ENCODE measurements around the gene FAM89A. TPM values are rescaled to one million over a fixed set of nuclear protein-coding genes. Genes with fewer than 3 reads are reported as not detected.

Gene FAM89A
- total RNA-seq, 1 donor from 2014 or later, result 11.8 TPM

GRCh38 chr1:231019711-231020110 lies 20.3 kb downstream of the FAM89A start:
- H3K4me1 Mint-ChIP-seq, result no peaks in the 10 kb centered on the region
- no peak overlapping the region for H3K4me3 Mint-ChIP-seq
- H3K27me3 Mint-ChIP-seq (ENCODE audit: low read depth), result no peaks in the 10 kb centered on the region
- peaks cover 20% of the 10 kb centered on the region for H3K36me3 Mint-ChIP-seq
- TF ChIP-seq, protein P1, sequence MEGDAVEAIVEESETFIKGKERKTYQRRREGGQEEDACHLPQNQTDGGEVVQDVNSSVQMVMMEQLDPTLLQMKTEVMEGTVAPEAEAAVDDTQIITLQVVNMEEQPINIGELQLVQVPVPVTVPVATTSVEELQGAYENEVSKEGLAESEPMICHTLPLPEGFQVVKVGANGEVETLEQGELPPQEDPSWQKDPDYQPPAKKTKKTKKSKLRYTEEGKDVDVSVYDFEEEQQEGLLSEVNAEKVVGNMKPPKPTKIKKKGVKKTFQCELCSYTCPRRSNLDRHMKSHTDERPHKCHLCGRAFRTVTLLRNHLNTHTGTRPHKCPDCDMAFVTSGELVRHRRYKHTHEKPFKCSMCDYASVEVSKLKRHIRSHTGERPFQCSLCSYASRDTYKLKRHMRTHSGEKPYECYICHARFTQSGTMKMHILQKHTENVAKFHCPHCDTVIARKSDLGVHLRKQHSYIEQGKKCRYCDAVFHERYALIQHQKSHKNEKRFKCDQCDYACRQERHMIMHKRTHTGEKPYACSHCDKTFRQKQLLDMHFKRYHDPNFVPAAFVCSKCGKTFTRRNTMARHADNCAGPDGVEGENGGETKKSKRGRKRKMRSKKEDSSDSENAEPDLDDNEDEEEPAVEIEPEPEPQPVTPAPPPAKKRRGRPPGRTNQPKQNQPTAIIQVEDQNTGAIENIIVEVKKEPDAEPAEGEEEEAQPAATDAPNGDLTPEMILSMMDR (IDR thresholded peaks at IDR 0.05; ENCODE audit: unreplicated experiment), result no peak
- no peak for DNase-seq (ENCODE audit: low spot score in 2 of 2, unreplicated experiment in 2 of 2)
- no peak overlapping the region for H3K27ac Mint-ChIP-seq
- no peaks in the 10 kb centered on the region for H3K9me3 Mint-ChIP-seq

DNA sequence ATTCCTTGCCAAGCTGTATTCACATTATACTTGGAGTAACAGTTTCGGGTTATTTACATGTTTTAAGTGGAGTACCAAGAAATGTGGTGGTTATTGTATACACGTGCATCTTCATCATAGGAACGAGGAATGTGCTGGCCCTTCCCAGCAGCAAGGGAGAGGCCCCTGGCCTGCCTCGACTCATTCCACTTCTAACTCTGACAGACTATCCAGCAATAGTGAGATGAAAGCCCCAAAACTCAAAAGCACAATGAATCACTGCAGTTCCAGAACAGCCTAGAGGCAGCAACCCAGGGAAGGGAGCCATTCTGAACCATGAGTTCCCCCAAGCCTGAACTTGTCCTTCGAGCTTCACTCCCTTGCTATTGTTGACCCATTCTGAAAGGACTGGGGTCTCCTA lies 23.1 kb downstream of the FAM89A start:
- Mint-ChIP-seq H3K27ac (no peak overlapping the region), H3K27me3 (ENCODE audit: low read depth) (no peaks in the 10 kb centered on the region), H3K4me1 (no peaks in the 10 kb centered on the region), H3K36me3 (peaks cover 17% of the 10 kb centered on the region), H3K9me3 (no peaks in the 10 kb centered on the region), H3K4me3 (no peak overlapping the region)
- no peak for DNase-seq (ENCODE audit: low spot score in 2 of 2, unreplicated experiment in 2 of 2)
- TF ChIP-seq, protein P1 (IDR thresholded peaks at IDR 0.05; ENCODE audit: unreplicated experiment), result no peak

- peaks cover 11% of the 10 kb centered on the region for H3K36me3 Mint-ChIP-seq
- TF ChIP-seq, protein P1 (IDR thresholded peaks at IDR 0.05; ENCODE audit: unreplicated experiment), result no peak
- no peaks in the 10 kb centered on the region for H3K27me3 Mint-ChIP-seq (ENCODE audit: low read depth)
- H3K4me1 Mint-ChIP-seq, result no peaks in the 10 kb centered on the region
- H3K4me3 Mint-ChIP-seq, result no peak overlapping the region
- no peak for DNase-seq (ENCODE audit: low spot score in 2 of 2, unreplicated experiment in 2 of 2)
- H3K9me3 Mint-ChIP-seq, result no peaks in the 10 kb centered on the region
- no peak overlapping the region for H3K27ac Mint-ChIP-seq
Measured at GRCh38 chr1:231016234-231016633, 23.8 kb downstream of the FAM89A start.

DNA sequence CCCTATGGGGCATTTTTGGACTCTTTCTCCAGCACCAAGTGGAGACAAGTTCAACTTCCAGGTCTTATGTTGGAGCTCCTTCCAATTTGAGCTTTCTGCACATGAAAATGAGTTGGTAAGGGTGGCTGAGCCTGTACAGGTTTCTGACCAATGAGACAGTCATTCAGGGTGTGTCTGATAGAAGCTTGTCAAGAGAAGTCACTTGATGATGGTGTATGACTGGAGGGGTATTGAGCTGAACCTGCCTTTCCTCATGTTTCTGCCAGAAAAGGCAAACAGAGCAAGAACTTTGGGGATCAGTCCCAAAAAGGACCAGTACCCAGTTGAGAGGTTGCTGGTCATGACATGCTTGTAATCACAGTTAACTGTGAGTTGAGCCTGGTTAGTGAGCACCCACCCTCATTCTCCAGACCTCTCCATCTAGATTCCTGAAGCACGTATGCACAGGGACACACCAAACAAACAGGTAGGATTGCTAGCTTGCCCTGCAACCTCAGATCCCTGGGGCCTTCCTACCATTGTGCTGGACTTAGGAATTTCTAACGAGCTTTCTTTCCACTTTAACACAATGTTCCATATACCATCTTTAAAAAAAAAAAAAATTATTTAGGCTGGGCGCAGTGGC lies 26.6 kb downstream of the FAM89A start:
- Mint-ChIP-seq H3K4me1 (no peaks in the 10 kb centered on the region), H3K36me3 (peaks cover 5% of the 10 kb centered on the region), H3K27me3 (ENCODE audit: low read depth) (no peaks in the 10 kb centered on the region), H3K9me3 (no peaks in the 10 kb centered on the region), H3K27ac (no peak overlapping the region), H3K4me3 (no peak overlapping the region)
- TF ChIP-seq, protein P1 (IDR thresholded peaks at IDR 0.05; ENCODE audit: unreplicated experiment), result no peak
- DNase-seq (ENCODE audit: low spot score in 2 of 2, unreplicated experiment in 2 of 2), result no peak

GRCh38 chr1:231011963-231012362 lies 28.1 kb downstream of the FAM89A start:
- peaks cover 8% of the 10 kb centered on the region for H3K9me3 Mint-ChIP-seq

More at GRCh38 chr1:231011963-231012362, 28.1 kb downstream of the FAM89A start:
- H3K4me3 Mint-ChIP-seq, result no peak overlapping the region
- DNase-seq (ENCODE audit: low spot score in 2 of 2, unreplicated experiment in 2 of 2), result no peak
- H3K4me1 Mint-ChIP-seq, result no peaks in the 10 kb centered on the region
- peaks cover 5% of the 10 kb centered on the region for H3K36me3 Mint-ChIP-seq
- no peaks in the 10 kb centered on the region for H3K27me3 Mint-ChIP-seq (ENCODE audit: low read depth)
- TF ChIP-seq, protein P1 (IDR thresholded peaks at IDR 0.05; ENCODE audit: unreplicated experiment), result no peak
- H3K27ac Mint-ChIP-seq, result no peak overlapping the region

All from mesothelial cell of epicardium (in vitro differentiated cells).